GM18498 (cell line): ENCODE results near the gene WWTR1.

Experiments
- ATAC-seq: cut with Tn5 transposase; IDR thresholded peaks from one replicate; pipeline ENCODE4 v1.9.1; 2021; ENCODE audit warnings: mild to moderate bottlenecking, moderate library complexity; ENCODE audit not compliant: unreplicated experiment

Gene WWTR1

GRCh38 chr3:149475451-149476060, 182.3 kb downstream of the WWTR1 start:
- ATAC-seq, result no peak

GRCh38 chr3:149474250-149474817, 183.5 kb downstream of the WWTR1 start, which contains the start of gene TM4SF4:
TSS of gene TM4SF4 (plus strand) at chr3:149474697. CDS start at chr3:149474878, 181 bp downstream.
- ATAC-seq, result no peak

- ATAC-seq, result no peak
Observed at GRCh38 chr3:149473357-149474249, 184.2 kb downstream of the WWTR1 start.

GRCh38 chr3:149472030-149472797, 185.6 kb downstream of the WWTR1 start:
- ATAC-seq, result no peak

GRCh38 chr3:149470381-149470780, 187.4 kb downstream of the WWTR1 start:
- no peak for ATAC-seq

GRCh38 chr3:149468504-149469212, 189.2 kb downstream of the WWTR1 start:
- peak; percentile 93 for ATAC-seq
